GM23338 (cell line): ENCODE data around the gene IGFBP4. TPM values are rescaled to one million over a fixed set of nuclear protein-coding genes. Genes with fewer than 3 reads are reported as not detected.

Experiments used
- ATAC-seq: fragments of 200-7000 bp; cut with Tn5 transposase; 3 replicates; pipeline ENCODE4 v1.9.1; 2020
- DNase-seq: peaks from one replicate; pipeline ENCODE4 v3.0.0-alpha.2; 2015; ENCODE audit warnings: low spot score
- H2AFZ ChIP-seq: fragments of 200-600 bp; sonication (generic); 2 replicates; pipeline ENCODE4 v1.8.0; 2016; ENCODE audit warnings: antibody characterized with exemption, mild to moderate bottlenecking, moderate library complexity
- H3F3A ChIP-seq: fragments of 200-600 bp; sonication (generic); replicated peaks from 2 replicates; pipeline ENCODE4 v1.8.0; 2017; ENCODE audit warnings: antibody characterized with exemption, mixed run types, low read depth
- H3K27ac ChIP-seq: fragments of 200-600 bp; sonication (generic); 2 replicates; pipeline ENCODE4 v1.6.1; 2016; ENCODE audit warnings: low read depth
- H3K27me3 ChIP-seq: fragments of 200-600 bp; sonication (generic); 2 replicates; pipeline ENCODE4 v1.8.0; 2016; ENCODE audit warnings: mild to moderate bottlenecking, mixed run types, moderate library complexity; ENCODE audit not compliant: insufficient read depth
- H3K36me3 ChIP-seq: fragments of 200-600 bp; sonication (generic); 2 replicates; pipeline ENCODE4 v1.8.0; 2016; ENCODE audit warnings: mild to moderate bottlenecking; ENCODE audit not compliant: insufficient read depth
- H3K4me1 ChIP-seq: fragments of 200-600 bp; sonication (generic); 2 replicates; pipeline ENCODE4 v1.8.0; 2016; ENCODE audit warnings: mild to moderate bottlenecking, moderate library complexity; ENCODE audit not compliant: insufficient read depth
- H3K4me2 ChIP-seq: fragments of 200-600 bp; sonication (generic); 2 replicates; pipeline ENCODE4 v1.7.1; 2017; ENCODE audit warnings: mixed run types
- H3K4me3 ChIP-seq: fragments of 200-600 bp; sonication (generic); 2 replicates; pipeline ENCODE4 v1.6.1; 2016; ENCODE audit warnings: mixed run types
- H3K79me2 ChIP-seq: fragments of 200-600 bp; sonication (generic); replicated peaks from 2 replicates; pipeline ENCODE4 v1.8.0; 2017; ENCODE audit warnings: mild to moderate bottlenecking; ENCODE audit not compliant: insufficient read depth
- H3K9me2 ChIP-seq: fragments of 200-600 bp; sonication (generic); 2 replicates; pipeline ENCODE4 v1.8.0; 2017; ENCODE audit not compliant: insufficient read depth
- H4K20me1 ChIP-seq: fragments of 200-600 bp; sonication (generic); replicated peaks from 2 replicates; pipeline ENCODE4 v1.8.0; 2017; ENCODE audit warnings: mild to moderate bottlenecking; ENCODE audit not compliant: insufficient read depth
- H3K27ac Mint-ChIP-seq: 2 replicates; pipeline ENCODE4 v1.8.0; 2020; ENCODE audit warnings: inconsistent platforms, mild to moderate bottlenecking, moderate library complexity, mixed read lengths
- H3K27me3 Mint-ChIP-seq: 3 replicates; pipeline ENCODE4 v1.8.0; 2022; ENCODE audit warnings: low read depth, mild to moderate bottlenecking, moderate library complexity, mixed read lengths, inconsistent platforms; ENCODE audit not compliant: insufficient read depth, poor library complexity
- H3K36me3 Mint-ChIP-seq: 3 replicates; pipeline ENCODE4 v1.8.0; 2021; ENCODE audit warnings: low read depth, mild to moderate bottlenecking, inconsistent platforms, moderate library complexity, mixed read lengths
- H3K4me1 Mint-ChIP-seq: 3 replicates; pipeline ENCODE4 v1.8.0; 2020; ENCODE audit warnings: mild to moderate bottlenecking, inconsistent platforms, mixed read lengths
- H3K4me3 Mint-ChIP-seq: 3 replicates; pipeline ENCODE4 v1.8.0; 2021; ENCODE audit warnings: moderate library complexity, mild to moderate bottlenecking, inconsistent platforms, mixed read lengths
- H3K9me3 Mint-ChIP-seq: 3 replicates; pipeline ENCODE4 v1.8.0; 2020; ENCODE audit warnings: moderate library complexity, mild to moderate bottlenecking, inconsistent platforms, mixed read lengths
- CREB1 ChIP-seq: fragments of 250-450 bp; sonication (Bioruptor Pico); IDR thresholded peaks from 2 replicates; pipeline ENCODE4 v1.5.0; 2020; ENCODE audit warnings: low read depth, mild to moderate bottlenecking, moderate library complexity
- CTCF ChIP-seq, 2 experiments: fragments of 200-600 bp in 1 of 2; sonication (generic) in 1 of 2; conservative IDR thresholded peaks; 2 replicates each; pipeline versions ENCODE4 v1.5.1 to v1.6.1; 2016 to 2017; ENCODE audit warnings: antibody characterized with exemption in 2 of 2, low read depth in 2 of 2, mild to moderate bottlenecking in 2 of 2, moderate library complexity in 1 of 2
- EZH2 ChIP-seq: fragments of 200-600 bp; sonication (generic); IDR thresholded peaks from one replicate; pipeline ENCODE4 v1.8.0; 2017; ENCODE audit warnings: antibody characterized with exemption, mild to moderate bottlenecking, low read depth; ENCODE audit not compliant: unreplicated experiment
- EZH2phosphoT487 ChIP-seq: fragments of 200-600 bp; sonication (generic); IDR thresholded peaks from one replicate; pipeline ENCODE4 v1.8.1; 2018; ENCODE audit warnings: antibody characterized with exemption; ENCODE audit not compliant: unreplicated experiment
- JUNB ChIP-seq: IDR thresholded peaks from one replicate; pipeline ENCODE4 v1.6.1; 2016; ENCODE audit warnings: antibody characterized with exemption; ENCODE audit not compliant: unreplicated experiment
- NANOG ChIP-seq: IDR thresholded peaks from 2 replicates; pipeline ENCODE4 v1.6.1; 2016; ENCODE audit warnings: antibody characterized with exemption, borderline replicate concordance
- POLR2AphosphoS5 ChIP-seq: IDR thresholded peaks from 2 replicates; pipeline ENCODE4 v1.6.1; 2016; ENCODE audit warnings: antibody characterized with exemption, low read depth
- STAT1 ChIP-seq: IDR thresholded peaks from one replicate; pipeline ENCODE4 v1.6.1; 2016; ENCODE audit warnings: antibody characterized with exemption; ENCODE audit not compliant: unreplicated experiment
- ZNF114 ChIP-seq: fragments of 250-450 bp; sonication (Bioruptor Pico); IDR thresholded peaks from 2 replicates; pipeline ENCODE4 v1.5.0; 2020; ENCODE audit warnings: mild to moderate bottlenecking, moderate library complexity
- ZNF331 ChIP-seq: fragments of 250-450 bp; sonication (Bioruptor Pico); IDR thresholded peaks from 2 replicates; pipeline ENCODE4 v1.5.0; 2020; ENCODE audit warnings: low read depth, mild to moderate bottlenecking, moderate library complexity
- ZNF462 ChIP-seq: fragments of 250-450 bp; sonication (Bioruptor Pico); IDR thresholded peaks from 2 replicates; pipeline ENCODE4 v1.5.0; 2020; ENCODE audit warnings: mild to moderate bottlenecking, moderate library complexity
- polyA plus RNA-seq: library from polyadenylated mRNA; unstranded; fragments of >200 nt; fragmentation: Nextera tagmentation; extraction: Ambion mirVana; gene quantifications from 2 replicates; pipeline ENCODE4 v1.2.1, GENCODE V29; 2016
- total RNA-seq: library from RNA; depleted of rRNA; stranded (reverse); fragments of >200 nt; shearing (Covaris generic); gene quantifications from 2 replicates; pipeline ENCODE4 v1.2.3, GENCODE V29; 2014
- TF ChIP-seq, protein P1 (sequence below): IDR thresholded peaks from 2 replicates; pipeline ENCODE4 v1.6.1; 2016; ENCODE audit warnings: antibody characterized with exemption
- TF ChIP-seq, protein P2 (sequence below): IDR thresholded peaks from one replicate; pipeline ENCODE4 v1.6.1; 2018; ENCODE audit warnings: antibody characterized with exemption; ENCODE audit not compliant: unreplicated experiment

Gene IGFBP4
- total and polyA plus RNA-seq, 2 experiments from 2014 or later, result 38.7 to 78.9 TPM

DNA sequence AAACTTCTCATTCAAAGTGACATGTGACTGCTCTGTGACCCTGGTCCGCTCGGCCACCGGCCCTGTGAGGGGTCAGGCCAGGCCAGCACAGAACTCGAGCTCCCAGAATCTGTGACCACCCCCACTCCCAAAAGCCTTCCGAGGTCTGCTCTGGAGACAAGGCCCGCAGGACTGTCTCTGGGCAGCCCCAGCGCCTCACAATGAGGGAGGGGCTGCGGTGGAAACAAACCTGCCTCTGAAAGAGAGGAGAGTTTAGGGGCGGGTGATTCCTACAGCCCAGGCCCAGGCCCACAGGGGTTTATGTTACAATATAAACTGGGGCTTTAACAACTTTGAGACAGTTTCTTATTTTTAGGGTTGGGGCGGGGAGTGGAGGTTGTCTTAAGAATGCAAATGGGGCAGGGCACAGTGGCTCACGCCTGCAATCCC lies 19.9 kb downstream of the IGFBP4 start:
- no peak overlapping the region for H3K4me3 Mint-ChIP-seq
- DNase-seq (peak; percentile 53), ATAC-seq (peak; percentile 70)
- H3K27ac Mint-ChIP-seq, result peak overlapping the region; percentile 73
- H3K9me2 ChIP-seq, result no peaks in the 10 kb centered on the region
- H4K20me1 ChIP-seq, result no peaks in the 10 kb centered on the region
- H3K36me3 ChIP-seq, result no peaks in the 10 kb centered on the region
- H3K79me2 ChIP-seq, result no peaks in the 10 kb centered on the region
- H3K9me3 Mint-ChIP-seq, result peaks cover 3% of the 10 kb centered on the region; the same call in 2 of the 3 replicates
- peaks cover 3% of the 10 kb centered on the region; the same call in 2 of the 3 replicates for H3K36me3 Mint-ChIP-seq
- no peak overlapping the region for H3K4me2 ChIP-seq
- H3K4me1 Mint-ChIP-seq, result peaks cover 50% of the 10 kb centered on the region
- peaks cover 33% of the 10 kb centered on the region for H3K4me1 ChIP-seq
- H2AFZ ChIP-seq, result no peak overlapping the region
- peak overlapping the region; percentile 78 for H3K27ac ChIP-seq
- H3F3A ChIP-seq, result 0 out of 2 replicates have a peak, but pooled peaks cover 6% of the 10 kb centered on the region
- no peaks in the 10 kb centered on the region for H3K27me3 ChIP-seq
- TF ChIP-seq, protein P1, sequence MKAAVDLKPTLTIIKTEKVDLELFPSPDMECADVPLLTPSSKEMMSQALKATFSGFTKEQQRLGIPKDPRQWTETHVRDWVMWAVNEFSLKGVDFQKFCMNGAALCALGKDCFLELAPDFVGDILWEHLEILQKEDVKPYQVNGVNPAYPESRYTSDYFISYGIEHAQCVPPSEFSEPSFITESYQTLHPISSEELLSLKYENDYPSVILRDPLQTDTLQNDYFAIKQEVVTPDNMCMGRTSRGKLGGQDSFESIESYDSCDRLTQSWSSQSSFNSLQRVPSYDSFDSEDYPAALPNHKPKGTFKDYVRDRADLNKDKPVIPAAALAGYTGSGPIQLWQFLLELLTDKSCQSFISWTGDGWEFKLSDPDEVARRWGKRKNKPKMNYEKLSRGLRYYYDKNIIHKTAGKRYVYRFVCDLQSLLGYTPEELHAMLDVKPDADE, result no peak
- TF ChIP-seq EZH2, result no peak
- TF ChIP-seq CREB1 (CRISPR knock-in tag), result no peak
- TF ChIP-seq ZNF462 (CRISPR knock-in tag), result no peak
- no peak for TF ChIP-seq ZNF331 (CRISPR knock-in tag)
- TF ChIP-seq EZH2phosphoT487, result no peak
- TF ChIP-seq ZNF114 (CRISPR knock-in tag), result no peak
- TF ChIP-seq CTCF (conservative IDR thresholded peaks at IDR 0.05; ENCODE audit: low read depth in 2 of 2), result no peak
- no peak for TF ChIP-seq POLR2AphosphoS5
- TF ChIP-seq, protein P2, sequence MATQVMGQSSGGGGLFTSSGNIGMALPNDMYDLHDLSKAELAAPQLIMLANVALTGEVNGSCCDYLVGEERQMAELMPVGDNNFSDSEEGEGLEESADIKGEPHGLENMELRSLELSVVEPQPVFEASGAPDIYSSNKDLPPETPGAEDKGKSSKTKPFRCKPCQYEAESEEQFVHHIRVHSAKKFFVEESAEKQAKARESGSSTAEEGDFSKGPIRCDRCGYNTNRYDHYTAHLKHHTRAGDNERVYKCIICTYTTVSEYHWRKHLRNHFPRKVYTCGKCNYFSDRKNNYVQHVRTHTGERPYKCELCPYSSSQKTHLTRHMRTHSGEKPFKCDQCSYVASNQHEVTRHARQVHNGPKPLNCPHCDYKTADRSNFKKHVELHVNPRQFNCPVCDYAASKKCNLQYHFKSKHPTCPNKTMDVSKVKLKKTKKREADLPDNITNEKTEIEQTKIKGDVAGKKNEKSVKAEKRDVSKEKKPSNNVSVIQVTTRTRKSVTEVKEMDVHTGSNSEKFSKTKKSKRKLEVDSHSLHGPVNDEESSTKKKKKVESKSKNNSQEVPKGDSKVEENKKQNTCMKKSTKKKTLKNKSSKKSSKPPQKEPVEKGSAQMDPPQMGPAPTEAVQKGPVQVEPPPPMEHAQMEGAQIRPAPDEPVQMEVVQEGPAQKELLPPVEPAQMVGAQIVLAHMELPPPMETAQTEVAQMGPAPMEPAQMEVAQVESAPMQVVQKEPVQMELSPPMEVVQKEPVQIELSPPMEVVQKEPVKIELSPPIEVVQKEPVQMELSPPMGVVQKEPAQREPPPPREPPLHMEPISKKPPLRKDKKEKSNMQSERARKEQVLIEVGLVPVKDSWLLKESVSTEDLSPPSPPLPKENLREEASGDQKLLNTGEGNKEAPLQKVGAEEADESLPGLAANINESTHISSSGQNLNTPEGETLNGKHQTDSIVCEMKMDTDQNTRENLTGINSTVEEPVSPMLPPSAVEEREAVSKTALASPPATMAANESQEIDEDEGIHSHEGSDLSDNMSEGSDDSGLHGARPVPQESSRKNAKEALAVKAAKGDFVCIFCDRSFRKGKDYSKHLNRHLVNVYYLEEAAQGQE, result no peak
- no peak for TF ChIP-seq JUNB
- TF ChIP-seq NANOG, result no peak
- no peak for TF ChIP-seq STAT1
- H3K4me3 ChIP-seq, result no peak overlapping the region
- peaks cover 27% of the 10 kb centered on the region for H3K27me3 Mint-ChIP-seq
